RWPE2 (cell line): ENCODE data around the gene METTL23.
A peak's percentile ranks its signal among the peaks of the same experiment; 100 is the strongest.

Source experiments
- ATAC-seq: fragments of 200-7000 bp; cut with Tn5 transposase; 3 replicates; pipeline ENCODE4 v1.9.1; 2021; ENCODE audit warnings: low read depth
- DNase-seq: peaks from one replicate; pipeline ENCODE4 v3.0.0-alpha.2; 2020; ENCODE audit warnings: low spot score
- H3K27ac ChIP-seq: fragments of 450-650 bp; 2 replicates; pipeline ENCODE4 v1.5.1; 2017; ENCODE audit warnings: mild to moderate bottlenecking; ENCODE audit not compliant: poor library complexity, severe bottlenecking
- H3K27me3 ChIP-seq: fragments of 250-450 bp; sonication (Bioruptor Pico); 2 replicates; pipeline ENCODE4 v1.5.1; 2021; ENCODE audit warnings: mild to moderate bottlenecking, moderate library complexity; ENCODE audit not compliant: insufficient read depth, poor library complexity, severe bottlenecking
- H3K36me3 ChIP-seq: fragments of 250-450 bp; sonication (Bioruptor Pico); 2 replicates; pipeline ENCODE4 v1.5.1; 2020; ENCODE audit warnings: low read depth, mild to moderate bottlenecking, moderate library complexity
- H3K4me1 ChIP-seq: fragments of 250-450 bp; sonication (Bioruptor Pico); 2 replicates; pipeline ENCODE4 v1.5.1; 2021; ENCODE audit warnings: mild to moderate bottlenecking, moderate library complexity; ENCODE audit not compliant: insufficient read depth, poor library complexity, severe bottlenecking
- H3K4me3 ChIP-seq: fragments of 250-450 bp; sonication (Bioruptor Pico); 2 replicates; pipeline ENCODE4 v1.5.1; 2021; ENCODE audit warnings: mild to moderate bottlenecking, moderate library complexity; ENCODE audit not compliant: severe bottlenecking
- H3K9me3 ChIP-seq: fragments of 250-450 bp; sonication (Bioruptor Pico); 2 replicates; pipeline ENCODE4 v1.5.1; 2021; ENCODE audit warnings: mild to moderate bottlenecking, moderate library complexity; ENCODE audit not compliant: severe bottlenecking
- TF ChIP-seq, protein P1 (sequence below): fragments of 450-650 bp; IDR thresholded peaks from one replicate; pipeline ENCODE4 v1.5.1; 2017; ENCODE audit warnings: mild to moderate bottlenecking, moderate library complexity; ENCODE audit not compliant: poor library complexity, severe bottlenecking

Gene METTL23

DNA sequence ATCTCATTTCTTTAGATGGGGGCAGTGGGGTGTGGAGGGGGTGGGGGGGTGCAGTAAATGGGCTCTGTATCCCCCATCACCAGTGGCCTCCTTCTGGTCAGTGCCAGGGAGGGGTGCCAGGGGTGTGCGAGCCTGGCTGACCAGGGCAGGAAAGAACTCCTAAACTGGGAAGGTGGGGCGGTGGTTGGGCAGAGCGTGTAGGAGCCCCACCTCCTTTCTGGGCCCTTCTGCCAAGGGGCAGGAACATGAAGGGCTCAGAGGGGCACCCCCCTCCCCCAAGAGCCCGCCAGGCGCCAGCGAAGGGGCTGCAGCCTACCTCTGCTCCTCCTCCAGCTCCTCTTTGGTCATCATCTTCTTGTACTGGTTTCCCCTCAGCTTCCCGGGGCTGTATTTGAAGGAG is 41.9 kb upstream of the METTL23 start:
- no peak for DNase-seq
- ATAC-seq: no peak
- Histone ChIP-seq H3K36me3 (peaks cover 12% of the 10 kb centered on the region), H3K4me1 (peaks cover 14% of the 10 kb centered on the region), H3K27me3 (no peaks in the 10 kb centered on the region), H3K9me3 (no peaks in the 10 kb centered on the region), H3K27ac (no peak overlapping the region), H3K4me3 (no peak overlapping the region)
- TF ChIP-seq, protein P1, sequence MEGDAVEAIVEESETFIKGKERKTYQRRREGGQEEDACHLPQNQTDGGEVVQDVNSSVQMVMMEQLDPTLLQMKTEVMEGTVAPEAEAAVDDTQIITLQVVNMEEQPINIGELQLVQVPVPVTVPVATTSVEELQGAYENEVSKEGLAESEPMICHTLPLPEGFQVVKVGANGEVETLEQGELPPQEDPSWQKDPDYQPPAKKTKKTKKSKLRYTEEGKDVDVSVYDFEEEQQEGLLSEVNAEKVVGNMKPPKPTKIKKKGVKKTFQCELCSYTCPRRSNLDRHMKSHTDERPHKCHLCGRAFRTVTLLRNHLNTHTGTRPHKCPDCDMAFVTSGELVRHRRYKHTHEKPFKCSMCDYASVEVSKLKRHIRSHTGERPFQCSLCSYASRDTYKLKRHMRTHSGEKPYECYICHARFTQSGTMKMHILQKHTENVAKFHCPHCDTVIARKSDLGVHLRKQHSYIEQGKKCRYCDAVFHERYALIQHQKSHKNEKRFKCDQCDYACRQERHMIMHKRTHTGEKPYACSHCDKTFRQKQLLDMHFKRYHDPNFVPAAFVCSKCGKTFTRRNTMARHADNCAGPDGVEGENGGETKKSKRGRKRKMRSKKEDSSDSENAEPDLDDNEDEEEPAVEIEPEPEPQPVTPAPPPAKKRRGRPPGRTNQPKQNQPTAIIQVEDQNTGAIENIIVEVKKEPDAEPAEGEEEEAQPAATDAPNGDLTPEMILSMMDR: no peak

DNA sequence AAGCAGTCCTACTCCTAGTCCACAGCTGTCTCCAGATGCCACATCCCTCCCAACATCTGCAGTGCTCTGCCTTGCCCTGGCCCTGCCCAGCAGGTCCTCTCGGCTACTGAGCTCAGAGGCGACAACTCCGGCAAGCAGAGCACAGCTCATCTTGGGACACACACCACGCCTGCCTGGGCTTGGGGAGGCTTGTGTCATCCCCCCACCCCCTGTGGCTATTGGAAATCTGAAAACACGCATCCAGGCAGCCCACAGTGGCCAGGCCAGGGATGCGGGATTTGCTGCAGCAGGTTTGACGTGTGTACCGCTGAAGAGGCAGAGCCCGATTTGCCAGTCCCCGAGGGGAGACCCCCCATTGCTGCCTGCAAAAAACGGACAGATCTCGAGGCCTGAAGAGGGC is 41.3 kb upstream of the METTL23 start:
- no peaks in the 10 kb centered on the region for H3K27me3 ChIP-seq
- no peak overlapping the region for H3K27ac ChIP-seq
- H3K9me3 ChIP-seq: no peaks in the 10 kb centered on the region
- TF ChIP-seq, protein P1: no peak
- no peak for ATAC-seq
- DNase-seq: no peak
- peaks cover 14% of the 10 kb centered on the region for H3K4me1 ChIP-seq
- no peak overlapping the region for H3K4me3 ChIP-seq
- H3K36me3 ChIP-seq: peaks cover 12% of the 10 kb centered on the region

DNA sequence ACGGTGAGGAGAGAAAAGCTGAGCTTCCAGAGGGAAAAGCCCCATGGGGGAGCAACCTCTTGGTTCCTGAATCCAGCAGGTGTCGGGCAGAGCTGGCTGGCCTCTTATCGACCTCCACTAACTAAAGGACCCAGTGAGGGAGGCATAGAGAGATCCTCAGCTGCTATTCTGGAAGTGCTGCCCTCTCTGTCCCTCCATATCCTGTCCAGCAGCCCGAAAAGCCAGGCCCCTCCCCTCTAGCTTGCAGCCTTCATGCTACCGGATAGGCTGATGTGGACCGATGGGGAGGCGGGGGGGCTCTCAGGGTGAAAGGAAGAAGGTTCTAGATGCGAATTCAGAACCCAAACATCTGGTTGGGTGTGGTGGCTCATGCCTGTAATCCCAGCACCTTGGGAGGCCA is 40.8 kb upstream of the METTL23 start:
- TF ChIP-seq, protein P1: no peak
- peaks cover 14% of the 10 kb centered on the region for H3K4me1 ChIP-seq
- H3K4me3 ChIP-seq: no peak overlapping the region
- DNase-seq: no peak
- peaks cover 12% of the 10 kb centered on the region for H3K36me3 ChIP-seq
- no peaks in the 10 kb centered on the region for H3K27me3 ChIP-seq
- H3K9me3 ChIP-seq: no peaks in the 10 kb centered on the region
- no peak overlapping the region for H3K27ac ChIP-seq
- ATAC-seq: no peak

DNA sequence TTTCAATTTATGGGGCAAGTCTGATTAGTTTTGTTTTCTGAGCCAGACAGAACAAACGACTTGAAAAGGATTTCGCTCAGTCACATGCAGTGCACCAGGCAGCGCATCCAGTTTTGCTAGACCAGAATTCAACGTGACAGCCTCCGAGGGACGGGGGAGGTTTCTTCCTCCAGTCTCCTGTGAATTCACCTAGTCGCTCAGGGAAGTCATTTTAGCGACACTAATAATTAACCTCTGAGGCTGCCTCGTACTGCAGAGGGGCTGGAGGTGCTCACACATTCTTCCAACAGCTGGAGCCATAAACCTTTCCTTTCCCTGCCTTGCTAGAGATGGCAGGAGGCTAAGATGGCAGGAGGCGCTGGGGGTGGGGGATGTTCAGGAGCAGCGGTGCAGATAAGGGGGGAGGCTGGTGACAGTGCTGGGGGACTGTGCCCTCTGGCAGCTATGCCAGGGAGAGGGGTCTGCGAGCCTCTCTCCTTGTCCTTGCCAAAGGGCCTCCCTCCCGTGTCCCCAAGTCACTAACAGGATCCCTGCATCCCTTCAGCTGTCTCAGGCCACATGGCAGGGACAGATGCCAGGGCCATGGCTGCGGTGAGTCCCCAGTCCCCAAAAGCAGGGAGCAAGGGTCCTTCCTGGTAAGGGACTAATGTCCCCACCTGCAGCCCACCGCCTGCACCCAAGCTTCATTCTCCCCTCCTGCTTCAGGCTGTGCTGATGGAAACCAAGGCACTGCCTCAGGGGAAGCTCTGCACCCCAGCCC is 39.9 kb upstream of the METTL23 start:
- TF ChIP-seq, protein P1: no peak
- no peak overlapping the region for H3K27ac ChIP-seq

DNA sequence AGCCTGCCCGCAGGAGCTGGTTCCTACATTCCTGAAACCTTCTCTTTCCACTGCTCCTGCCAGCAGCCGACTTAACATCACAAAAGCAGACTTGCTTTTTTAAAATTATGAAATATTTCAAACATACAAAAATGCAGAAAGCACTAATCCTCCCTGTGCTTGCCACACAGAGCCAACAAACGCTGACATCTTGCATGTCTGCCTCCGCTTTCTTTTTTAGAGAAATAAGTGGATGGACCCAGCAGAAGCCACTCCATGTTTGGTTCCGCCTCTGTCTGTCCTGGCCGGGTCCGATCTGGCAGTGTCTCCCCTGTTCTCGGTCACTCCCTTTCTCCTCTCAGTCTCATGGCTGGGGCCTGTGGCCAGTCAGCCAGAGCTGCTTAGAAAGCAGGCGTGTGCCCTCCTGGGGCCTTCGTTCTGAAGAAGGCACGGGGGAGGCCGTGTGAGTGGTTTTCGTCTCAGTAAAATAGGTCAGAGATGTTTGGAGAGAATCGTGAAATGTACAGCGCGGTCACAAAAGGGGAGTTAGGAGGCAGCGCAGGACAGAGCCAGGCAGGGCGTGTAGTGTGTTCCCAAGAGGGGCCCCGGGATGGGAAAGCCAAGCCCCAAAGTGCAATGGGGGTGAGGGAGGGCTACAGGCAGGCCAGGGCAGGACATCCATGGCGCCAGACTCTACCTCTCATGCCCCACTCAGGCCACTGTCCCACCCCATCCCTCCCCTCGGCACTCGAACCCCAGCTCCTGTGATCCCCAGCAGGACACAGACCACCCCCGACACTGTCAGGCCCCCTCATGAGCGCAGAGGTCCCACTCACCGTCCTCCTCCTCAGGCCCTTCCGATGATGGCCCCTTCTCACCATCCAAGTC is 39.1 kb upstream of the METTL23 start:
- Histone ChIP-seq H3K4me1 (peaks cover 14% of the 10 kb centered on the region), H3K27me3 (no peaks in the 10 kb centered on the region), H3K9me3 (no peaks in the 10 kb centered on the region), H3K36me3 (peaks cover 11% of the 10 kb centered on the region), H3K27ac (peak overlapping the region; percentile 45), H3K4me3 (no peak overlapping the region)
- DNase-seq (no peak), ATAC-seq (no peak)
- TF ChIP-seq, protein P1: no peak

More for the DNA sequence above, 39.9 kb upstream of the METTL23 start:
- Histone ChIP-seq H3K36me3 (peaks cover 12% of the 10 kb centered on the region), H3K27me3 (no peaks in the 10 kb centered on the region), H3K4me1 (peaks cover 14% of the 10 kb centered on the region), H3K4me3 (no peak overlapping the region), H3K9me3 (no peaks in the 10 kb centered on the region)
- DNase-seq (no peak), ATAC-seq (no peak)
